D721Med (cell line): ENCODE data around the gene DOK7.

Experiments
- DNase-seq: peaks from one replicate; pipeline ENCODE4 v3.0.0; 2011; ENCODE audit warnings: low spot score; ENCODE audit not compliant: insufficient read length
- FAIRE-seq: peaks from 2 replicates; lab custom pipeline; 2011; peaks lifted over from hg19 to GRCh38; lab: Jason Lieb, UNC
- CTCF ChIP-seq: IDR thresholded peaks from 2 replicates; pipeline ENCODE4 v1.5.1; 2012; ENCODE audit warnings: mild to moderate bottlenecking, control low read depth; ENCODE audit not compliant: insufficient read depth; ENCODE audit errors: missing control alignments

DOK7 gene

GRCh38 chr4:3462790-3463415 is at the start of gene DOK7:
TSS of gene DOK7 (plus strand) at chr4:3463306. CDS start at chr4:3463376, 70 bp downstream.
- no peak for DNase-seq
- no peak for FAIRE-seq
- TF ChIP-seq CTCF = no peak

- TF ChIP-seq CTCF = no peak
- FAIRE-seq (no peak), DNase-seq (no peak)
Measured at GRCh38 chr4:3413675-3414420, 49.3 kb upstream of the DOK7 start.

GRCh38 chr4:3414421-3415279 is 48.5 kb upstream of the DOK7 start:
- DNase-seq (no peak), FAIRE-seq (no peak)
- TF ChIP-seq CTCF = no peak

GRCh38 chr4:3415471-3416141 is 47.5 kb upstream of the DOK7 start:
- TF ChIP-seq CTCF = no peak
- FAIRE-seq (no peak), DNase-seq (no peak)

- no peak for FAIRE-seq
Measured at GRCh38 chr4:3416270-3416669, 46.8 kb upstream of the DOK7 start.

GRCh38 chr4:3416821-3417221 is 46.3 kb upstream of the DOK7 start:
- DNase-seq (no peak), FAIRE-seq (no peak)
- no peak for TF ChIP-seq CTCF

More at GRCh38 chr4:3416270-3416669, 46.8 kb upstream of the DOK7 start:
- TF ChIP-seq CTCF = no peak
- DNase-seq = no peak
